Smooth muscle cell (in vitro differentiated cells): ENCODE measurements around the gene CHCHD2. TPM values are rescaled to one million over a fixed set of nuclear protein-coding genes. Genes with fewer than 3 reads are reported as not detected.
"Not testable (repeated sequence)": the region's sequence is repeated elsewhere in the genome, so short reads cannot be mapped to it uniquely, and the experiment has no call there.

Source experiments
- DNase-seq: peaks from one replicate; lab custom pipeline; 2025; ENCODE audit not compliant: unreplicated experiment; lab: John Stamatoyannopoulos, UW
- H2AFZ ChIP-seq: fragments of 200-600 bp; sonication (generic); 2 replicates; pipeline ENCODE4 v1.6.0; 2016; ENCODE audit warnings: antibody characterized with exemption, low read depth, mild to moderate bottlenecking
- H3F3A ChIP-seq: fragments of 200-600 bp; sonication (generic); 2 replicates; pipeline ENCODE4 v1.6.0; 2017; ENCODE audit warnings: antibody characterized with exemption, low read depth
- H3K27ac ChIP-seq: fragments of 200-600 bp; sonication (generic); 2 replicates; pipeline ENCODE4 v1.5.1; 2016; ENCODE audit warnings: low read depth, mild to moderate bottlenecking
- H3K27me3 ChIP-seq: fragments of 200-600 bp; sonication (generic); 2 replicates; pipeline ENCODE4 v1.6.1; 2016; ENCODE audit warnings: low read depth, mild to moderate bottlenecking
- H3K36me3 ChIP-seq: fragments of 200-600 bp; sonication (generic); 2 replicates; pipeline ENCODE4 v1.5.1; 2016; ENCODE audit warnings: low read depth
- H3K4me1 ChIP-seq: fragments of 200-600 bp; sonication (generic); 2 replicates; pipeline ENCODE4 v1.5.1; 2016; ENCODE audit warnings: low read depth
- H3K4me2 ChIP-seq: fragments of 200-600 bp; sonication (generic); 2 replicates; pipeline ENCODE4 v1.6.0; 2016; ENCODE audit warnings: mild to moderate bottlenecking
- H3K4me3 ChIP-seq: fragments of 200-600 bp; sonication (generic); 2 replicates; pipeline ENCODE4 v1.5.1; 2016; ENCODE audit warnings: mild to moderate bottlenecking
- H3K79me2 ChIP-seq: fragments of 200-600 bp; sonication (generic); 2 replicates; pipeline ENCODE4 v1.6.0; 2016; ENCODE audit warnings: low read depth, mild to moderate bottlenecking
- H3K9ac ChIP-seq: fragments of 200-600 bp; sonication (generic); 2 replicates; pipeline ENCODE4 v1.6.0; 2016; ENCODE audit warnings: low read depth
- H3K9me3 ChIP-seq: fragments of 200-600 bp; sonication (generic); replicated peaks from 2 replicates; pipeline ENCODE4 v1.5.1; 2016; ENCODE audit warnings: low read depth
- H4K20me1 ChIP-seq: fragments of 200-600 bp; sonication (generic); 2 replicates; pipeline ENCODE4 v1.6.0; 2016; ENCODE audit warnings: low read depth
- CTCF ChIP-seq: fragments of 200-600 bp; sonication (generic); IDR thresholded peaks from 2 replicates; pipeline ENCODE4 v1.5.1; 2017; ENCODE audit warnings: borderline replicate concordance, mild to moderate bottlenecking, antibody characterized with exemption; ENCODE audit not compliant: insufficient read depth, poor library complexity, severe bottlenecking
- WGBS: methylation state at CpG from one replicate; pipeline ENCODE4 v1.1.7; 2016; ENCODE audit warnings: low lambda C conversion rate; 5-methylcytosine and 5-hydroxymethylcytosine counted together
- polyA plus RNA-seq: library from polyadenylated mRNA; unstranded; fragments of >200 nt; fragmentation: Nextera tagmentation; extraction: Ambion mirVana; gene quantifications from 2 replicates; pipeline ENCODE4 v1.2.1, GENCODE V29; 2016
- total RNA-seq: library from RNA; depleted of rRNA; stranded (reverse); fragments of >200 nt; gene quantifications from 2 replicates; pipeline ENCODE4 v1.2.3, GENCODE V29; 2014

The CHCHD2 gene
- total and polyA plus RNA-seq, 2 experiments from 2014 or later = 142 to 146 TPM

- Histone ChIP-seq H3F3A (no peaks in the 10 kb centered on the region), H3K36me3 (no peaks in the 10 kb centered on the region), H3K27ac (no peak overlapping the region), H2AFZ (no peak overlapping the region), H3K9ac (no peak overlapping the region), H3K27me3 (no peaks in the 10 kb centered on the region), H3K79me2 (no peaks in the 10 kb centered on the region), H3K4me2 (no peak overlapping the region), H3K4me1 (no peaks in the 10 kb centered on the region), H4K20me1 (no peaks in the 10 kb centered on the region), H3K9me3 (no peaks in the 10 kb centered on the region), H3K4me3 (no peak overlapping the region)
- no peak for TF ChIP-seq CTCF
- 95% methylated on average over 25 of the region's 29 CpGs for WGBS
- DNase-seq = no peak
These were observed 24.5 kb downstream of the CHCHD2 start for GRCh38 chr7:56081626-56082340.

GRCh38 chr7:56080726-56081435, 25.4 kb downstream of the CHCHD2 start:
- not testable (repeated sequence) for H2AFZ ChIP-seq, DNase-seq, H3K27ac ChIP-seq, H3K4me1 ChIP-seq, H3F3A ChIP-seq, H3K4me2 ChIP-seq, H3K9me3 ChIP-seq, H3K79me2 ChIP-seq, H3K9ac ChIP-seq, H3K27me3 ChIP-seq, H3K36me3 ChIP-seq, H4K20me1 ChIP-seq, H3K4me3 ChIP-seq
- 95% methylated on average over 28 of the region's 28 CpGs for WGBS

GRCh38 chr7:56079450-56080185, 26.7 kb downstream of the CHCHD2 start:
- Histone ChIP-seq H4K20me1 (peaks cover under 1% of the 10 kb centered on the region), H3K36me3 (no peaks in the 10 kb centered on the region), H3F3A (no peaks in the 10 kb centered on the region), H3K79me2 (no peaks in the 10 kb centered on the region), H3K9ac (no peak overlapping the region), H3K4me1 (no peaks in the 10 kb centered on the region), H3K4me2 (no peak overlapping the region), H3K9me3 (no peaks in the 10 kb centered on the region), H3K27me3 (no peaks in the 10 kb centered on the region), H3K4me3 (no peak overlapping the region), H2AFZ (no peak overlapping the region), H3K27ac (no peak overlapping the region)
- no peak for DNase-seq
- WGBS = 89% methylated on average over 12 of the region's 12 CpGs
- no peak for TF ChIP-seq CTCF

GRCh38 chr7:56078196-56078595, 28.1 kb downstream of the CHCHD2 start:
- Histone ChIP-seq H3K9me3 (no peaks in the 10 kb centered on the region), H3K9ac (no peak overlapping the region), H3F3A (no peaks in the 10 kb centered on the region), H4K20me1 (peaks cover 3% of the 10 kb centered on the region), H2AFZ (no peak overlapping the region), H3K4me2 (no peak overlapping the region), H3K4me3 (no peak overlapping the region), H3K27me3 (no peaks in the 10 kb centered on the region), H3K36me3 (no peaks in the 10 kb centered on the region), H3K4me1 (no peaks in the 10 kb centered on the region), H3K27ac (no peak overlapping the region), H3K79me2 (no peaks in the 10 kb centered on the region)
- WGBS = 97% methylated on average over 16 of the region's 16 CpGs
- TF ChIP-seq CTCF = no peak
- DNase-seq = no peak
